GM23248 (cell line): ENCODE data around the gene GLRX.

Source experiments
- EZH2 ChIP-seq: fragments of 200-600 bp; sonication (generic); IDR thresholded peaks from 2 replicates; pipeline ENCODE4 v1.6.1; 2018; ENCODE audit warnings: antibody characterized with exemption, mild to moderate bottlenecking; ENCODE audit not compliant: insufficient read depth, poor library complexity, severe bottlenecking
- EZH2phosphoT487 ChIP-seq: fragments of 200-600 bp; sonication (generic); IDR thresholded peaks from 2 replicates; pipeline ENCODE4 v1.6.1; 2018; ENCODE audit warnings: antibody characterized with exemption, moderate library complexity, mild to moderate bottlenecking, low read depth; ENCODE audit not compliant: insufficient read depth

DNA sequence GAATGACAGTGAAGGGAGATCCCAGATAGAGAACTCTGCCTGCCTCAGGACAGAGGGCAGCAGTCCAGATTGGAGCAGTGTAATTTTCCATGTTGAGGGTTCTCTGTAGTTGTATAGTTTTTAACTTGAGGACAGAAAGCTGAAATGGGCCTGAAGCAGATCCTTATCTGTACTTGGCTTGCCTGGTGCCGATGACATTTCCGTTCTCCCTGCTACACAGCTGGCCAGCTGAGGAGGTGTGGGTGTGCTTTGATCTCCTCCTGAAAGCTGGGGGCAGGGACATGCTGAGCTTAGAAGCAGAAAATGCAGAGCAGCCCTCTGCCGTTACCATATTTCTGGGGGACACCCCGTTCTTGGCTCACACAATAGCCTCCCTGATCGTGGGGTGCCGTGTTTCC is 10.5 kb downstream of the GLRX start:
- TF ChIP-seq EZH2phosphoT487 (no peak), EZH2 (no peak)
